IPS-NIHi7 (cell line): Measurements from ENCODE around the gene ETV3L.
A peak's percentile ranks its signal among the peaks of the same experiment; 100 is the strongest.

Experiments
- DNase-seq: peaks from one replicate; pipeline ENCODE4 v3.0.0; 2012; ENCODE audit warnings: mixed read lengths; ENCODE audit errors: extremely low spot score

ETV3L gene

GRCh38 chr1:157099633-157100009 lies at the start of gene ETV3L:
Gene ETV3L, minus strand, starts transcription at chr1:157099808. Its CDS starts 285 bp downstream, at chr1:157099523.
- DNase-seq: no peak

GRCh38 chr1:157147906-157148700 lies 48.5 kb upstream of the ETV3L start:
- no peak for DNase-seq

- DNase-seq: no peak
Measured at GRCh38 chr1:157147037-157147436, 47.4 kb upstream of the ETV3L start.

GRCh38 chr1:157146244-157146643 lies 46.6 kb upstream of the ETV3L start:
- no peak for DNase-seq

GRCh38 chr1:157145076-157145475 lies 45.5 kb upstream of the ETV3L start:
- no peak for DNase-seq

GRCh38 chr1:157144509-157144908 lies 44.9 kb upstream of the ETV3L start:
- no peak for DNase-seq

GRCh38 chr1:157142765-157143423 lies 43.3 kb upstream of the ETV3L start:
- no peak for DNase-seq

- DNase-seq: no peak
Measured at GRCh38 chr1:157142201-157142600, 42.6 kb upstream of the ETV3L start.

- no peak for DNase-seq
Measured at GRCh38 chr1:157141212-157141855, 41.7 kb upstream of the ETV3L start.

- no peak for DNase-seq
Measured at GRCh38 chr1:157140063-157140588, 40.5 kb upstream of the ETV3L start.

- DNase-seq: no peak
Measured at GRCh38 chr1:157139052-157139715, 39.6 kb upstream of the ETV3L start.

GRCh38 chr1:157138220-157139051 lies 38.8 kb upstream of the ETV3L start, which contains the start of gene ETV3:
Gene ETV3, minus strand, starts transcription at chr1:157138395. Its CDS starts 2,043 bp downstream, at chr1:157136352.
- peak; percentile 92 for DNase-seq

- DNase-seq: no peak
Measured at GRCh38 chr1:157137408-157138219, 38.0 kb upstream of the ETV3L start.

- DNase-seq: no peak
Measured at GRCh38 chr1:157137046-157137407, 37.4 kb upstream of the ETV3L start.

- no peak for DNase-seq
Measured at GRCh38 chr1:157136133-157136532, 36.5 kb upstream of the ETV3L start.

- DNase-seq: no peak
Measured at GRCh38 chr1:157135646-157136045, 36.0 kb upstream of the ETV3L start.

GRCh38 chr1:157135070-157135469 lies 35.5 kb upstream of the ETV3L start:
- no peak for DNase-seq

GRCh38 chr1:157134442-157134841 lies 34.8 kb upstream of the ETV3L start:
- DNase-seq: no peak

GRCh38 chr1:157133426-157133825 lies 33.8 kb upstream of the ETV3L start:
- no peak for DNase-seq

- DNase-seq: no peak
Measured at GRCh38 chr1:157132616-157133167, 33.1 kb upstream of the ETV3L start.
